HG03521 (cell line): Measurements from ENCODE around the gene CYP26C1.

Experiments
- ATAC-seq: cut with Tn5 transposase; IDR thresholded peaks from one replicate; pipeline ENCODE4 v1.9.1; 2021; ENCODE audit warnings: mild to moderate bottlenecking, moderate library complexity; ENCODE audit not compliant: unreplicated experiment

The CYP26C1 gene

DNA sequence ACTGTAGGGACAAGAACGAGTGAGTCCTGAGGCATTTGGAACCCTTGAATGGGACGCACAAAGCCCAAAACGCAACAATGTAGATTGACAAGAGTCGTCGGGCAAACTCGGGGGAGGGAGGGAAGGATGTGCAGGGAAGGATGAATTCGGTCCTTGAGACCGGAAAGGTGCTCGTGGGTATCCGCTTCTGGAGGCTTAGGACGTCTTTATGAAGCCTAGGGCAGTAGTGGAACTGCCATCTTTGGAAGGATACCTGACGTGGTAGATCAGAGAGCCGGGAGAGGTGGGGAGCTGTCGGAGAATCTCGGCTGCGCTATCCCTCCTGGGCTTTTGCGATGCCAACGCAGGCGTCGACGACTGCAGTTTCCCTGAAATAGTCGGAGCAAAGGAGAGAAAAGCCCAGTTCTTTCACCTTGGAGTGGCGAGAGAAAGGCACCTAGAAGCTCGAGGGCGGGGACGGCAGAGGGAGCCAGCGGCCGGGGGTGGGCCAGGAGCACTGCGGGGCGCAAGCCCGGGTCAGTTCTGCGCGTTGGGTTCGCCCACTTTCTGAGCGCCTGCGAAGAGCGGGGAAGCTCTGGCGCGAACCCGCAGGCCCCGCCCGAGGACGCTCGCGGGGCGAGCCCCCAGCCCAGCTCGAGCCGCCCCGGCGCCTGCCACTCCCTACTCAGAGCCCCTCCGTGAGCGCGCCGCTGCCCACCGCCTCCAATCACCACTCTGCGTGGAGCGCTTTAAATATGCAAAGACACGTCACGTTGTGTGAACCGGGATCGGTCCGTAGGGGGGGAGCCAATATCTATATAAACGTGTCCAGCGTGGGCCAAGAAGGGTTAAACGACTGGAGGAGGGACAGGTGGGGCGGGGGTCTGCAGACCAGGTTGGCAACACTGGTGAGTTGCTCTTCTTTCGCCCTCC, at the start of gene CYP26C1:
TSS of gene CYP26C1 (plus strand) at position 824 of the 912 bp plus-strand sequence. CDS start 466 bp downstream, outside the sequence.
- ATAC-seq = no peak

- no peak for ATAC-seq
These were observed 44.9 kb upstream of the CYP26C1 start for GRCh38 chr10:93015722-93016121.

- no peak for ATAC-seq
These were observed 37.5 kb upstream of the CYP26C1 start for GRCh38 chr10:93023013-93023650.

DNA sequence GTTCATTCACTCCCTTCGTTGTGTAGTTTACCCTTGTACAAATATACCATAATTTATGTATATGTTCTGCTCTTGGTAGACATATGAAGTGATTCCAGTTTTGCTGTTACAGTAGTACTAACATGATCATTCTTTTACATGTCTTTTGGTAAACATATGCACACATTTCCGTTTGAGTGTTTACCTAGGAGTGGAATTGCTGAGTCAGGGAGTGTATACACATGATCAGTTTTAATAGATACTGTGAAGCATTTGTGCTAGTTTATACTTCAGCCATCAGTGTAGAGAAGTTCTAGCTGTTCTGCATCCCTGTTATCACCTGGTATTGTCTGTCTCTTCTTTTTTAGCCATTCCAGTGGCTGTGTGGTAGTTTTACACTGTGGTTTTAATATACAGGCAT, 34.5 kb upstream of the CYP26C1 start:
- ATAC-seq = no peak

DNA sequence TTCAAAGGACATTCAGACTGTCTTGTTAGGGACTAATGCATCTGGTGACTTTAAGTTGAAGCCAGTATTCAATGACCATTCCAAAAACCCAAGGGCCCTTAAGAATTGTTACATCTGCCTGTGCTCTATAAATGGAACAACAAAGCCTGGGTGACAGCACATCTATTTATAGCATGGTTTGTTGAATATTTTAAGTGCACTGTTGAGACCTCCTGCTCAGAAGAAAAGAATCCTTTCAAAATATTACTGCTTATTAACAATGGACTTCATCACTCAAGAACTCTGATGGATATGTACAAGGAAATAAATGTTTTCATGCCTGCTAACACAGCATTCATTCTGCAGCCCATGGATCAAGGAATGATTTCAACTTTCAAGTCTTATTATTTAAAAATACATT, 33.1 kb upstream of the CYP26C1 start:
- no peak for ATAC-seq

DNA sequence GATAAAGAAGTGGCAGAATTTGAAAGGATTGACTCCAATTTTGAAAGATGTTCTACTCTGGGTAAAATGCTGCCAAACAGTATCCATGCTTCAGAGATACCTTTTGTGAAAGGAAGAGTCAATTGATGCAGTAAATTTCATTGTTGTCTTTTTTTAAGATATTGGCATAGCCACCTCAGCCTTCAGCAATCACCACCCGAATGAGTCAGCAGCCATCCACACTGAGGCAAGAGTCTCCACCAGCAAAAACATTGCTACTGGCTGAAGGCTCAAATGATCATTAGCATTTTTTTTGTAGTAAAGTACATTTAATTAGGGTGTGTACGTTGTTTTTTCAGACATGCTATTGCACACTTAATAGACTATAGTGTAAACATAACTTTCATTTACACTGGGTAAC, 31.7 kb upstream of the CYP26C1 start:
- ATAC-seq = no peak

- ATAC-seq = no peak
These were observed 30.2 kb upstream of the CYP26C1 start for GRCh38 chr10:93030409-93030808.

GRCh38 chr10:93032105-93032808, 28.3 kb upstream of the CYP26C1 start:
- no peak for ATAC-seq

- no peak for ATAC-seq
These were observed 27.8 kb upstream of the CYP26C1 start for GRCh38 chr10:93032809-93033137.

DNA sequence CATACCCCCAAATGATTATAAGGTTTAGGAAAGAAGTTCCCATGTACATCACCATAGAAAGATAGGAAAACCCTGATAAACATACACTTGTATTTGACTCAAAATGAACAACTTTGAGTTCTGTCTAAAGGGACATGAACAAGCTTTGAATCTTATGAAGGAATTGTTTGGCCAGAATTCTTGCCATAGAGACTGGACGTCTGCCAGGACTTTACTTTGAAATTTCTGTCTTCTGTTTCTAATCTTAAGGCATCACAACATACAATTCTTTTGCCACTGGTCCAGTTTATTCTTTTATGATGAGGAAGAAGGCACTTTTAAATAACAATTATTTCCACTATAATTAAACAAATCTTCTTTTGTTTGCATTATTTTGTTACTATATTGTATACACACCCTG, 26.2 kb upstream of the CYP26C1 start:
- ATAC-seq = no peak

GRCh38 chr10:93039110-93039509, 21.5 kb upstream of the CYP26C1 start:
- ATAC-seq = no peak

GRCh38 chr10:93039721-93040120, 20.9 kb upstream of the CYP26C1 start:
- ATAC-seq = no peak

DNA sequence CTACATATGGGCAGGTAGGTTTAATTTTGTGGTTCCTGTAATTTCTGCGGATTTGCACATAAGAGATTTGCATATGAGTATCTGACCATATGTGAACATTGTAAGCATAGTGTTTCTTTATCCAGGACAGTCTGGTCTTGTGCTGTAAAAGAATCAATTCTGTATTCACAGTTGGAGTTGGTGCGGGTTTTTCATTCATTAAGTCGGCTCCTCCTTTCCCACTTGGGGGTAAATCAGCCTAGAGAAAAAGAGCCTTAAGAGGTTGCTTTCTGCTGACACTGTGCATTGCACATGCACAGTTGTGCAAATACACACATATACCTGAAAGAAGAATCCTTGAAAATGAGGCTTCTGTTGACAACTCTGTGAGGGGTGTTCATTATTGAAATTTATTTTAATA, 6.1 kb upstream of the CYP26C1 start:
- ATAC-seq = no peak

DNA sequence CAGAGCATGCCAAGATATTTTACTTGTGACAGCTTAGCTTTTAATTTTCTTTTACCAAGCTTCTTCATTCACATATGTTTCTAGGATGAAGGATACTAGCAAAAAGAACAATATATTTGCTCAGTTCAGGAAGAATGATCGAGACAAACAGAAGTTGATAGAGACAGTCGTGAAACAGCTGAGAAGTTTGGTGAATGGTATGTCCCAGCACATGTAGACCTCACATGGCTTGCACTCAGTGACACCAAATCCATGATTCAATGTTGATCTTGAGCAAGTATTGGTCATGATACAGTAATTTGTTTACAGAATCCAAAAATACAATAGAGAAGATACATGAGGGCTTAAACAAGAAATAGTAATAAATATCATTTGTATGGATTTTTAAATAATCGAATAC, 2.5 kb upstream of the CYP26C1 start:
- no peak for ATAC-seq

- ATAC-seq = no peak
These were observed 442 bp downstream of the CYP26C1 start for GRCh38 chr10:93060887-93061593.

- peak; percentile 23 for ATAC-seq
These were observed 1.3 kb downstream of the CYP26C1 start for GRCh38 chr10:93061594-93062513.

- ATAC-seq = peak; percentile 60
These were observed 2.0 kb downstream of the CYP26C1 start for GRCh38 chr10:93062514-93063143.

DNA sequence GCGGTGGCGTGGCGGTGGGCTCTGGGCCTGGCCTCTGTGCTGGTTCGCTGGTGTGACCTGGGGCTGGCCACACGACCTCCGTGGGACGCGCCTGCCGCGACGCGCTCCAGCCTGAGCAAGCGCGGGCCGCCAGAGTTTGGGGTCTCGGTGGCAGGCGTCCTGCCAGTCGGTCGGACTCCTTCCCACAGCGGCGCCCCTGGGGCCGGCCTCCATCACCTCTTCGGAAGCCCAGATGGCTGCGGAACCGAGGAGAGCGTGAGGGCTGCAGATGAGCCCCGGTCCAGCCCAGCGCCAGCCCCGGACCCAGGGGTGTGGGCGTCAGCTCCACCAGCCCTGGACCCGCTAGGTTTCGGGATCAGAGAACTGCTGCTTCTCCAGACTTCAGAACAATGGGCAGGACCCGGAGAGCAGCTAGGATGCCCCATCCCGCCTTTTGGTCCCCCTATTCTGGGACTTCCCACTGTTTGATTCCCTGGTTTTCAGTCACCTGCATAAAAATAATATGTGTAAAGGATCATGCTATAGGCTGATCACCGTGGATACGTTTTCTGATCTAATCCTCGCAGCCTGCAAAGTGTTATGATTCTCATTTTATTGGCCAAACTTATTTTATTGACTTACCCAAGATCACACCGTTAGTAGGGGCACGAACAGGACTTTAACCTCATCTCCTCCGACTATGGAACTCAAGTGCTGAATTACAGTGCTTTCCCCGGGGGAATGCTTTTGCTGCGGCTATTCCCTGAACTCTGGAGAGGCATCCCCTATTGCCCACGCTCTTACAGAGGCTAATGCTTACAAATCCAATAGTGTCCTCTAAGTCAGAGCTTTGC, 2.8 kb downstream of the CYP26C1 start:
- no peak for ATAC-seq
